ENCODE data around the gene LRMDA. TPM values are rescaled to one million over a fixed set of nuclear protein-coding genes. Genes with fewer than 3 reads are reported as not detected.

LRMDA gene
- total and polyA plus RNA-seq, 4 donors: 12.1 to 40.8 (median 21.6) TPM

- Histone ChIP-seq H3K9me3 (ENCODE audit: control insufficient read depth in 4 of 4, insufficient read depth in 3 of 4, low read length in 3 of 4) (no peaks in the 10 kb centered on the region), H3K4me1 (ENCODE audit: control insufficient read depth in 5 of 5, insufficient read depth in 5 of 5, low read length in 5 of 5) (peaks cover 0 to 13% (median 5%) of the 10 kb centered on the region in 5 donors), H3K36me3 (ENCODE audit: control insufficient read depth in 4 of 4, insufficient read depth in 4 of 4, low read length in 4 of 4) (no peaks in the 10 kb centered on the region), H3K9ac (ENCODE audit: insufficient read depth in 1 of 2, low read length in 2 of 2) (no peak overlapping the region), H3K27me3 (ENCODE audit: control insufficient read depth in 3 of 3, insufficient read depth in 3 of 3, low read length in 2 of 3) (no peaks in the 10 kb centered on the region), H3K27ac (ENCODE audit: low read depth in 1 of 2, low read length in 1 of 2) (no peak overlapping the region), H3K4me3 (no peak overlapping the region)
- DNase-seq (peak in 2 of 3 donors; percentile 61 to 84), ATAC-seq (ENCODE audit: insufficient read depth, low FRiP score) (no peak)
- 82 to 95% methylated on average over 7 of the region's 7 CpGs for WGBS, 2 donors
- no peak for TF ChIP-seq CTCF (IDR thresholded peaks at IDR 0.05; ENCODE audit: control extremely low read depth, extremely low read depth)
Measured at GRCh38 chr10:75475460-75476182, 44.2 kb downstream of the LRMDA start.

- ATAC-seq (ENCODE audit: insufficient read depth, low FRiP score) (no peak), DNase-seq (no peak)
- no peak overlapping the region for H3K4me3 ChIP-seq
- no peak overlapping the region for H3K27ac ChIP-seq (ENCODE audit: low read depth in 1 of 2, low read length in 1 of 2)
- no peaks in the 10 kb centered on the region for H3K27me3 ChIP-seq (ENCODE audit: control insufficient read depth in 3 of 3, insufficient read depth in 3 of 3, low read length in 2 of 3)
- peaks cover 0 to 11% (median 5%) of the 10 kb centered on the region in 5 donors for H3K4me1 ChIP-seq (ENCODE audit: control insufficient read depth in 5 of 5, insufficient read depth in 5 of 5, low read length in 5 of 5)
- no peaks in the 10 kb centered on the region for H3K36me3 ChIP-seq (ENCODE audit: control insufficient read depth in 4 of 4, insufficient read depth in 4 of 4, low read length in 4 of 4)
- no peaks in the 10 kb centered on the region for H3K9me3 ChIP-seq (ENCODE audit: control insufficient read depth in 4 of 4, insufficient read depth in 3 of 4, low read length in 3 of 4)
- H3K9ac ChIP-seq (ENCODE audit: insufficient read depth in 1 of 2, low read length in 2 of 2): no peak overlapping the region
- no peak for TF ChIP-seq CTCF (IDR thresholded peaks at IDR 0.05; ENCODE audit: control extremely low read depth, extremely low read depth)
Measured at GRCh38 chr10:75476569-75476968, 45.1 kb downstream of the LRMDA start.

GRCh38 chr10:75476985-75477384, 45.6 kb downstream of the LRMDA start:
- H3K9me3 ChIP-seq (ENCODE audit: control insufficient read depth in 4 of 4, insufficient read depth in 3 of 4, low read length in 3 of 4): no peaks in the 10 kb centered on the region
- ATAC-seq (ENCODE audit: insufficient read depth, low FRiP score) (no peak), DNase-seq (no peak)
- WGBS, 2 donors: 97 to 100% methylated on average over 3 of the region's 3 CpGs
- TF ChIP-seq CTCF (IDR thresholded peaks at IDR 0.05; ENCODE audit: control extremely low read depth, extremely low read depth): no peak
- no peaks in the 10 kb centered on the region for H3K27me3 ChIP-seq (ENCODE audit: control insufficient read depth in 3 of 3, insufficient read depth in 3 of 3, low read length in 2 of 3)
- no peak overlapping the region for H3K4me3 ChIP-seq
- peaks cover 0 to 11% (median 5%) of the 10 kb centered on the region in 5 donors for H3K4me1 ChIP-seq (ENCODE audit: control insufficient read depth in 5 of 5, insufficient read depth in 5 of 5, low read length in 5 of 5)
- H3K27ac ChIP-seq (ENCODE audit: low read depth in 1 of 2, low read length in 1 of 2): no peak overlapping the region
- no peak overlapping the region for H3K9ac ChIP-seq (ENCODE audit: insufficient read depth in 1 of 2, low read length in 2 of 2)
- H3K36me3 ChIP-seq (ENCODE audit: control insufficient read depth in 4 of 4, insufficient read depth in 4 of 4, low read length in 4 of 4): no peaks in the 10 kb centered on the region

- TF ChIP-seq CTCF (IDR thresholded peaks at IDR 0.05; ENCODE audit: control extremely low read depth, extremely low read depth): no peak
Measured at GRCh38 chr10:75477680-75478079, 46.3 kb downstream of the LRMDA start.

More at GRCh38 chr10:75477680-75478079, 46.3 kb downstream of the LRMDA start:
- ATAC-seq (ENCODE audit: insufficient read depth, low FRiP score) (no peak), DNase-seq (no peak)
- H3K4me3 ChIP-seq: no peak overlapping the region
- H3K4me1 ChIP-seq (ENCODE audit: control insufficient read depth in 5 of 5, insufficient read depth in 5 of 5, low read length in 5 of 5): peaks cover 0 to 11% (median 5%) of the 10 kb centered on the region in 5 donors
- no peaks in the 10 kb centered on the region for H3K36me3 ChIP-seq (ENCODE audit: control insufficient read depth in 4 of 4, insufficient read depth in 4 of 4, low read length in 4 of 4)
- 89 to 96% methylated on average over 4 of the region's 4 CpGs for WGBS, 2 donors
- no peak overlapping the region for H3K27ac ChIP-seq (ENCODE audit: low read depth in 1 of 2, low read length in 1 of 2)
- no peak overlapping the region for H3K9ac ChIP-seq (ENCODE audit: insufficient read depth in 1 of 2, low read length in 2 of 2)
- no peaks in the 10 kb centered on the region for H3K27me3 ChIP-seq (ENCODE audit: control insufficient read depth in 3 of 3, insufficient read depth in 3 of 3, low read length in 2 of 3)
- no peaks in the 10 kb centered on the region for H3K9me3 ChIP-seq (ENCODE audit: control insufficient read depth in 4 of 4, insufficient read depth in 3 of 4, low read length in 3 of 4)

Data from lung (tissue), 12 donors.